Mesothelial cell of epicardium (in vitro differentiated cells): Measurements from ENCODE around the gene TMEM132C. TPM values are rescaled to one million over a fixed set of nuclear protein-coding genes. Genes with fewer than 3 reads are reported as not detected.
A peak's percentile ranks its signal among the peaks of the same experiment; 100 is the strongest.

Experiments
- DNase-seq, 2 experiments: peaks; one replicate each; pipeline ENCODE4 v3.0.0; 2021; ENCODE audit warnings: low spot score in 2 of 2; ENCODE audit not compliant: unreplicated experiment in 2 of 2
- H3K27ac Mint-ChIP-seq: 2 replicates; pipeline ENCODE4 v1.8.0; 2021; ENCODE audit warnings: mixed read lengths
- H3K27me3 Mint-ChIP-seq: 2 replicates; pipeline ENCODE4 v1.8.0; 2021; ENCODE audit warnings: low read depth, mixed read lengths
- H3K36me3 Mint-ChIP-seq: 2 replicates; pipeline ENCODE4 v1.8.0; 2021; ENCODE audit warnings: mixed read lengths
- H3K4me1 Mint-ChIP-seq: 2 replicates; pipeline ENCODE4 v1.8.0; 2021; ENCODE audit warnings: mixed read lengths
- H3K4me3 Mint-ChIP-seq: 2 replicates; pipeline ENCODE4 v1.8.0; 2021; ENCODE audit warnings: mild to moderate bottlenecking, moderate library complexity, mixed read lengths
- H3K9me3 Mint-ChIP-seq: 2 replicates; pipeline ENCODE4 v1.8.0; 2021; ENCODE audit warnings: mixed read lengths
- total RNA-seq: library from RNA; stranded (reverse); gene quantifications from 3 replicates; pipeline ENCODE4 v1.2.1, GENCODE V29; 2021
- TF ChIP-seq, protein P1 (sequence below): fragments of 200-600 bp; sonication (generic); IDR thresholded peaks from one replicate; pipeline ENCODE4 v1.5.0; 2021; ENCODE audit warnings: antibody characterized with exemption; ENCODE audit not compliant: unreplicated experiment

TMEM132C gene
- total RNA-seq, 1 donor from 2014 or later = 25.5 TPM

- no peaks in the 10 kb centered on the region for H3K36me3 Mint-ChIP-seq
- H3K27ac Mint-ChIP-seq = no peak overlapping the region
- peaks cover 3% of the 10 kb centered on the region for H3K27me3 Mint-ChIP-seq
- DNase-seq = no peak
- H3K4me3 Mint-ChIP-seq = no peak overlapping the region
- H3K9me3 Mint-ChIP-seq = no peaks in the 10 kb centered on the region
- TF ChIP-seq, protein P1, sequence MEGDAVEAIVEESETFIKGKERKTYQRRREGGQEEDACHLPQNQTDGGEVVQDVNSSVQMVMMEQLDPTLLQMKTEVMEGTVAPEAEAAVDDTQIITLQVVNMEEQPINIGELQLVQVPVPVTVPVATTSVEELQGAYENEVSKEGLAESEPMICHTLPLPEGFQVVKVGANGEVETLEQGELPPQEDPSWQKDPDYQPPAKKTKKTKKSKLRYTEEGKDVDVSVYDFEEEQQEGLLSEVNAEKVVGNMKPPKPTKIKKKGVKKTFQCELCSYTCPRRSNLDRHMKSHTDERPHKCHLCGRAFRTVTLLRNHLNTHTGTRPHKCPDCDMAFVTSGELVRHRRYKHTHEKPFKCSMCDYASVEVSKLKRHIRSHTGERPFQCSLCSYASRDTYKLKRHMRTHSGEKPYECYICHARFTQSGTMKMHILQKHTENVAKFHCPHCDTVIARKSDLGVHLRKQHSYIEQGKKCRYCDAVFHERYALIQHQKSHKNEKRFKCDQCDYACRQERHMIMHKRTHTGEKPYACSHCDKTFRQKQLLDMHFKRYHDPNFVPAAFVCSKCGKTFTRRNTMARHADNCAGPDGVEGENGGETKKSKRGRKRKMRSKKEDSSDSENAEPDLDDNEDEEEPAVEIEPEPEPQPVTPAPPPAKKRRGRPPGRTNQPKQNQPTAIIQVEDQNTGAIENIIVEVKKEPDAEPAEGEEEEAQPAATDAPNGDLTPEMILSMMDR = no peak
- H3K4me1 Mint-ChIP-seq = no peaks in the 10 kb centered on the region
These were observed 158.8 kb downstream of the TMEM132C start for GRCh38 chr12:128425666-128426331.

- H3K9me3 Mint-ChIP-seq = no peaks in the 10 kb centered on the region
- peak overlapping the region; percentile 73 for H3K27ac Mint-ChIP-seq
- H3K27me3 Mint-ChIP-seq = peaks cover 3% of the 10 kb centered on the region
- H3K36me3 Mint-ChIP-seq = no peaks in the 10 kb centered on the region
- TF ChIP-seq, protein P1 = no peak
- no peak for DNase-seq
- H3K4me1 Mint-ChIP-seq = no peaks in the 10 kb centered on the region
- H3K4me3 Mint-ChIP-seq = no peak overlapping the region
These were observed 159.5 kb downstream of the TMEM132C start for GRCh38 chr12:128426511-128426910.

- Mint-ChIP-seq H3K4me1 (peaks cover 19% of the 10 kb centered on the region), H3K9me3 (no peaks in the 10 kb centered on the region), H3K36me3 (no peaks in the 10 kb centered on the region), H3K4me3 (no peak overlapping the region), H3K27ac (peak overlapping the region; percentile 28), H3K27me3 (no peaks in the 10 kb centered on the region)
- TF ChIP-seq, protein P1 = no peak
- DNase-seq = no peak
These were observed 172.8 kb downstream of the TMEM132C start for GRCh38 chr12:128439796-128440195.

DNA sequence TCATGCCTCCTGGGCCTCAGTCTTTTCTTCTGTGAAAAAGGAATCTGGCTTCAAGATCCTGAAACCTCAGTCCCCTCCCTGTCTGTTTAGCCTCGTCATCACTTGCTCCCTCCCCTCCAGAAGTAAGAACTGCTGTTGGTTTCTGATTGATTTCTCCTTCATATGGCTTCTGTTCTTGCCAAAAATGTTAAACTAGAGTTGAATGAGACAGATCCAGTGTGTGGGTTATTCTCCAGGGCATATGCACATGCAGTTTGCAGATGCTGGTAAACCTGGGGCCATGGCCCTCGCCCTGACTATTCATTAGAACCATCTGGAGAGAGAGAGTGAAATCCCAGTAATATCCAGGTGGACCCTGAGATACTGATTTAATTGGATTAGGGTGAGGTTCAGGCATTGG, 175.1 kb downstream of the TMEM132C start:
- no peaks in the 10 kb centered on the region for H3K9me3 Mint-ChIP-seq

GRCh38 chr12:128444598-128444997, 177.6 kb downstream of the TMEM132C start:
- no peak for DNase-seq
- no peaks in the 10 kb centered on the region for H3K36me3 Mint-ChIP-seq
- H3K4me1 Mint-ChIP-seq = peaks cover 20% of the 10 kb centered on the region

More for the DNA sequence above, 175.1 kb downstream of the TMEM132C start:
- no peak for DNase-seq
- Mint-ChIP-seq H3K27me3 (no peaks in the 10 kb centered on the region), H3K4me3 (no peak overlapping the region), H3K27ac (no peak overlapping the region), H3K36me3 (no peaks in the 10 kb centered on the region), H3K4me1 (peaks cover 26% of the 10 kb centered on the region)
- TF ChIP-seq, protein P1 = no peak

More at GRCh38 chr12:128444598-128444997, 177.6 kb downstream of the TMEM132C start:
- Mint-ChIP-seq H3K9me3 (no peaks in the 10 kb centered on the region), H3K27ac (peak overlapping the region; percentile 67), H3K27me3 (no peaks in the 10 kb centered on the region), H3K4me3 (no peak overlapping the region)
- TF ChIP-seq, protein P1 = no peak
